NCI-H187 treated with DMSO at 0.1 percent for 48 hours (cell line): ENCODE measurements around the gene MILR1.

Source experiments
- DNase-seq: peaks from one replicate; lab custom pipeline; 2025; lab: John Stamatoyannopoulos, UW

The MILR1 gene

DNA sequence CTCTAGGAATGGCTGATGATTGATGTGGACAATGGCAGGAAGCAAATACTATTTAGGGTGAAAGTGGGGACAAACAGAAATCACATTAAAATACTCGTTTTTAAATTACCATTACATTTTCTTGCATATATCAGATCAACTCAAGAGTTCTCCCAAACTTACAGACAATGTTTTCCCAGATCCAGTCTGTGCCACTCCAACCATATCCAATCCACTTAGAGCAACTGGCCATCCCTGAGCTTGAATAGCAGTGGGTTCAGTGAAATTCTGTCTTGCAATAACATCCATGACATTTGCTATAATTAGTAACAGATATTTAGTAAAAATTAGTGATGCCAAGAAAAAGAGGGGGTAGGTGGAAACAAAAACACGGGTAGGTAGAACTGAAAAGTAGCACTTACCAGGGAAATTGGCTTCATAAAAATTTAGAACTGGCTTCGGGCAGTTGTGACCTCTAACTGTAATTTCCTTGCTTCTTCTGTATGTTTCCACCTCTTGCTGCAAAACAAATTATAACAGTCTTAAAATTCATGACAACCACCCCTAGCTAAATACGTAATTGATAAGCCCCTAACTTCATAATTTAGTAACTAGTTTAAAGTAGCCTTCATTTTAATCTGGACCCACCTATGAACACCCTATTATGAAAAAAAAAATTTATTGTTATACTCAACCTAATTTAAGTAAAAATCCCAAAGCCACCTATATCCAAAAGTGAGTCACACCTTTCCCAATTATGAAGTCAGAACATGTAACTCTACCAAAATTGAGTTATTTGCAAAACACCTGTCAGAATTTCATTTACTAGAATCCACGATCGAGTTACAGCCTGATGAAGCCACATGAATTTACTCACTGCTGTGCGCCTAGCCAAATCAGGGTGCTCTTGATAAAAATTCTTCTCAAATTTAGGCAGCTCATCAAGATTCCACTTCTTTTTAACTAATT lies 55.2 kb downstream of the MILR1 start:
- DNase-seq: no peak

DNA sequence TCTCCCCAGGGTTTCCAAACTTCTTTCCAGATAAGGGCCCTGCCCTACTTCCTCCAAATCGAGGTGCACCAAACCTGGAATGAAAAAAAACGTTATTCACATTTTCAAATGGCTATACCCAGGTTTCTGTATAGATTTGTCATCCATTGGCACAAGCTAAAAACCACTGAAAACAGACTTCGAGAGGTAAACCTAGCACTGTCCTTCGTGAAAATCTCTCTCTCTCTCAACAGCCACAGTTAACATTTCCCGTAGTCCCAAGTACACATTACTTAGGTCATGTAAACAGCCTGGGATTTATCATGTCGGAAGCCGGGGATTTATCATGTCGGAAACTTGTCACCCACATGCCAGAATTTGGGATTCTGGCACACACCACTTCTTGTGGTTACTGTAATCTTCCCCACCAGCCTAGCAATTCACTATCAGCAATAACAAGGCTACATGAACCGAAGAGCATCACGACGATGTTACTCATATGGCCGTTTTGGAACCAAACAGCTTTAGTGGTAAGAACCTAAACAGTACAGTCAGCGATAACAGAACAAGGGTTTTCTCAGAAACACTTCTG lies 55.9 kb downstream of the MILR1 start:
- DNase-seq: no peak

DNA sequence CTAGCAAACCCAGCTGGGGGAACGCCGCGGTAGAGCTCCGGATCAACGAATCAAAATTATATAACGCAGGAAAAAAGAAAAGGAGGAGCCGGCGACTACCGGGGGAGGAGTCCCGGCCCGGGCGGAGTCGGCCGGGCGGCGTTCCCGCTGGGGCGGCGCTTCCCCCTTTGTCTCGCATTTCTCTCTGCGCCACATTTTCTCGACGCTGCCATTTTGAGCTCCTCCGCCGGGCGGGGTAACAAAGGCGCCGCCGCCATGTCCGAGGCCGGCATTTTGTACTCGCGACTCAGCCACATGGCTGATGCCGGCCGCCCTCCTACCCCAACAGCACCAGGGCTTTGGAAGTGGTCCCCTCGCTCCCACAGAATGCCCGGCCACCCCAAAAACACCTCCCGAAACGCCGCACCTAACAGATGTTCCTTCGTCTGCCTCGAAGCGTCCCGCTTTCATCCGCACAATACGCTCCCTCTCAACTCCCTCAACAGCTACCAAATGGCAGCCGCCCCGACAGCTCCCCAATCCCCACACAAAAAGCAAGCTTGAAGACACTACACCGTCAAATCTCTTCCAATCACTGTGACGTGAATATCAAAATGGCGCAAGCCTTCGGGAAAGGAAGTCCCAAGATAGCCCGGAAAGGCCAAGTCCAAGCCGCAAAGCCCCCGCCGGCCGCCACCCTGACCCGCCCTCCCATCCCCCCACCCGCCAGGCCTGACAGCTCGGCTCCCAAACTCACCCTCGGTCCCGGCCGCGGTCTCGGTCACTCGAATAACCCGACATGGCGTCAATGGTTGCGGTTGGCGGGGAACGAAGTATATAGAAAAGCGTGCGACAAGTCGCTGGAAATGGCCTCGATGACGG lies 56.7 kb downstream of the MILR1 start:
- DNase-seq: peak; percentile 10

DNA sequence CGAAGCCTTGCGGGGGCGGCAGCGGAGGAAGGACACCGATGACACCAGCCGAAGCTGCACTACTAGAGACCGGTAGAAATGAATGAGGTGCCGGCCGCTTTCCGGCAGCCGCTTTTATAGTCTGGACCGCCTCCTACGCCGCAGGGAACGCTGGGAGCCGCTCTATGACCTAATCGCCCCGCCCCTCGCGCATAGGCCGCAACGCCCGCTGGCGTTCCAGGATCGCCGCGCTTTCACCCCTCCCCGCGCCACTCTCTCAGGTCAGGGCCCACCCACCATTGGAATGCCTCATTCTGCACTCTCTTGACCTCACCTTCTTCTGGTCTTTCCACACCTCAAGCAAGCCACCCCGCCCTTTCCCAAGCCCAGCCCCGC lies 57.3 kb downstream of the MILR1 start, which contains the start of gene DDX5:
Gene DDX5 (minus strand): TSS at position 89 of the 375 bp plus-strand sequence. CDS start 170 bp downstream, outside the sequence.
- DNase-seq: peak; percentile 92

DNA sequence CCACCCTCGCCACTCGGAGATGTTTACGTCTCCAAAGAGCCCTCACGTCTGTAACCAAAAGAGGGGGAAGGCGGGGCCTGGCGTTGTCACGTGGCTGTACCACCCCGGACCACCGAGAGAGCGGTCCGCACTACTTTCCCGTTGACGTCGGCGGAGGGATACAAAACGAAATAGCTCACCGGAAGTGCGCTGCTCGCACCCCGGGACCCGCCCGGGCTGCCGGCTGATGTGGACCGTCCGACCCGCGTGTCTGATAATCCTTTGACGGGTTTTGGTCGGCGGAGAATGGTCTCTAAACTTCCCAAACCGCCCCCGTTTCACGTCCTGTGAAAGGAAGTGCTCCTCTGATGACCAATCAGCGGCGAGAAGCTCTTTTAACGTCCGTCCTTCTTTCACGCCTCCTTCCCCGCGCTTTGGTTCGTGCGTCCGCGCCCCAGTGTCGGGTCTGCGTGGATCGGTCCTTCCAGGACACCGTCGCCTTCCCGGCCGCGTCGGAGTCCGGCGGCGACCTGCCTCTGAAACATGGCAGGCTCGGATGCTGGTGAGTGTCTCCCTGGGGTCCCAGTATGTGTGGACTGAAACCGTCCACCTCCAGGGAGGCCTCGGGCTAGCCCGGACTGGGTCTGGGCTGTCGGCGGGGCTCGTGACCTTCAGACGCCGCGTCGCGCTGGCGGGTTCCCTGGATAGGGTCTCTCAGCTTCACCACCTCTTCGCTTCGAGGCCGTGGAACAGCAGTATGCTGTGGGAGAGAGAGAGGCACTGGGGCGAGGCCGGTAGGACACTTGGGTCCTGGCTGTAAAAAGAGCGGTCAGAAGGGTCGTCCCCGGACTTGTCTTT lies 57.9 kb downstream of the MILR1 start, which contains the start of gene CEP95:
Gene CEP95 (plus strand): TSS at position 402 of the 837 bp plus-strand sequence. CDS start 121 bp downstream, at position 523.
- peak; percentile 92 for DNase-seq

DNA sequence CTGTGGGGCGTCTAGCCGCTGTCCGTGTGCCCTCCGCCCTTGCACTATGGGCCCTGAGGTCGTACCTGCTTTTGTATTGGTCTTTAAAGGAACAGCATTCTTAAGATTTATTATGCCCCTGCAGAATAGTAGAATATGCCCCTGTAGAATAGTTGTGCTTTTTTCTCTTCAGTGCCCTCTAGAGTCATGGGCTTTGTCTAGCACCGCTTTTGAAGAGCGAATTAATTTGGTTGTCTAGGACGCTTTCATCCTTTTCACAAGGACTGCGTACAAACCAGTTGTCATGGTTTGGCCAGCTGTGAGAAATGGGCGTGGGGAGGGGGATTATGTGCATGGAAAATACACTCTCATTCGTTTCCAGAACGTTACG lies 58.5 kb downstream of the MILR1 start:
- no peak for DNase-seq

DNA sequence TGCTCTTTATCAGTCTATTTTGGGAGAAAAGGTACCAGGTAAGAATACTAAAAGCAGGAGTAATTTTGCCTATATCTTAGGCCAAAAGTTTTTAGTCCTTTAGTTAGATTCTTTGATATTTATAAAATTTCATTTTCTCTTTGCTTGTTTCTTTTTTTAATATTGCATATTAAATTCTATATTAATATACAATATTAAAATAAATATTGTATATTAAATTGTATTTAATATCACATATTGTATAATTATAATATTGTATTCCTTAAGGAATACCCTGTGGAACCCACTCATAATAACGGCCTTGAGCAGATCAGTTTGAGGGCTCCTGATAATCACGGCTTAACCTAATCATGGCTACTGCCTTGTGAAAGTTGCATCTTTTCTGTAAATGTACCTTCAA lies 59.8 kb downstream of the MILR1 start:
- DNase-seq: no peak

DNA sequence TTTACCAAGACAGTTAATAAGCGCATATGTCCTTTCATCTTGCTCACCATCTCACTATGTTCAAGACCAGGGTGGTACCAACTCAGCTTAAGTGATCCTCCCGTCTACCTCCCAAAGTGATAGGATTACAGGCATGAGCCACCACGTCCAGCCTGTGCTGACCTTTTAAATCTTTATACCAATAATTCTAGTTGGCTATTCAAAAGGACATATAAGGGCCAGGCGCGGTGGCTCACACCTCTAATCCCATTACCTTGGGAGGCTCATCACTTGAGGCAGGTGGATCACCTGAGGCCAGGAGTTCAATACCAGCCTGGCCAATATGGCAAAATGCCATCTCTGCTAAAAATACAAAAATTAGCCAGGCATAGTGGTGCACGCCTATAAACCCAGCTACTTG lies 60.3 kb downstream of the MILR1 start:
- DNase-seq: no peak

DNA sequence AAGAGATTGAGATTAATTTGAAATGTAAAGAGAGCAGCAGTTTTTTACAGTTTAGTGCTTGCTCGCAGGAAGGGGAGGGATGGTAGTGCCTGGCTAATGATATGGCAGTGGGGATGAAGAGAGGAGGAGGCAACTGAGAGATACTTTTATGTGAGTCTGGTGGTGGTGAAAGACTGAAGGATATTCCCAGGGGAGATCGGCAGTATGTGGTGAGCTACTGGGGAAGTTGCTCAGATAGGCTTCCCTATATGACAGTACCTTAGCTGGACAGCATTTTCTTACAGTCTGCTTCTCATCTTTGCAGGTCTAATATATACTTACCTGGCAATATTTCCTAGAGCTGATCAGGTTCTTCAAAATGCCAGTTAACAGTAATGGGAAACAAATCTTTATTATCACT lies 66.5 kb downstream of the MILR1 start:
- DNase-seq: no peak

DNA sequence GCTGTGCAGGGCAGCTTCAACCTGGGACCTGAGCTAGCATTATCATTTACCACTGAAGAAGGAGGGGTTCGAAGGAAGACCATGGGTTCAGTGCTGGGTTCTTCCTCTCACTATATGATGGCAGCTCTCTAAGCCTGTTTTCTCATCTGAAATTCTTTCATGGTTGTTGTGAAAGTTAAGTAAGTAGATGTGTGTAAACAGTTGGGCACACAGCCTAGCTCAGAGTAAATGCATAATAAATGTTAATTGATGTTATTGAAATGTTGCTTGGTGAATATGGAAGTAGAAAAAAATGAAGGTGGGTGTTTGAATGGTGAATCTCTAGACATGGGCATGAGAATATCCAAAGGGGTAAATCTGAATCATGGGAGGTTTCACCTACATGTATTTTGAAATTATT lies 66.9 kb downstream of the MILR1 start:
- no peak for DNase-seq
